Ishikawa (cell line): ENCODE results near the gene MAT2A.

Experiments
- CEBPB ChIP-seq: IDR thresholded peaks from 2 replicates; pipeline ENCODE4 v1.6.1; 2012
- CREB1 ChIP-seq: IDR thresholded peaks from 2 replicates; pipeline ENCODE4 v1.6.1; 2012; ENCODE audit warnings: low read depth
- EGR1 ChIP-seq: IDR thresholded peaks from 2 replicates; pipeline ENCODE4 v1.6.1; 2012
- EP300 ChIP-seq: IDR thresholded peaks from 2 replicates; pipeline ENCODE4 v1.6.1; 2012; ENCODE audit warnings: borderline replicate concordance
- NFIC ChIP-seq: IDR thresholded peaks from 2 replicates; pipeline ENCODE4 v1.6.1; 2012
- RAD21 ChIP-seq: IDR thresholded peaks from 2 replicates; pipeline ENCODE4 v1.6.1; 2012; ENCODE audit warnings: low read depth
- TAF1 ChIP-seq: IDR thresholded peaks from 2 replicates; pipeline ENCODE4 v1.6.1; 2012; ENCODE audit warnings: low read depth, mild to moderate bottlenecking
- TCF12 ChIP-seq: IDR thresholded peaks from 2 replicates; pipeline ENCODE4 v1.6.1; 2012; ENCODE audit warnings: low read depth
- TEAD4 ChIP-seq: IDR thresholded peaks from 2 replicates; pipeline ENCODE4 v1.6.1; 2012
- YY1 ChIP-seq: IDR thresholded peaks from 2 replicates; pipeline ENCODE4 v1.6.1; 2012; ENCODE audit warnings: low read depth
- ZBTB7A ChIP-seq: IDR thresholded peaks from 2 replicates; pipeline ENCODE4 v1.6.1; 2012; ENCODE audit warnings: low read depth
- TF ChIP-seq, protein P1 (sequence below): IDR thresholded peaks from 2 replicates; pipeline ENCODE4 v1.6.1; 2012
- TF ChIP-seq, protein P2 (sequence below): IDR thresholded peaks from 2 replicates; pipeline ENCODE4 v1.6.1; 2012; ENCODE audit warnings: low read depth, mild to moderate bottlenecking
- TF ChIP-seq, protein P3 (sequence below): IDR thresholded peaks from 2 replicates; pipeline ENCODE4 v1.6.1; 2012

DNA sequence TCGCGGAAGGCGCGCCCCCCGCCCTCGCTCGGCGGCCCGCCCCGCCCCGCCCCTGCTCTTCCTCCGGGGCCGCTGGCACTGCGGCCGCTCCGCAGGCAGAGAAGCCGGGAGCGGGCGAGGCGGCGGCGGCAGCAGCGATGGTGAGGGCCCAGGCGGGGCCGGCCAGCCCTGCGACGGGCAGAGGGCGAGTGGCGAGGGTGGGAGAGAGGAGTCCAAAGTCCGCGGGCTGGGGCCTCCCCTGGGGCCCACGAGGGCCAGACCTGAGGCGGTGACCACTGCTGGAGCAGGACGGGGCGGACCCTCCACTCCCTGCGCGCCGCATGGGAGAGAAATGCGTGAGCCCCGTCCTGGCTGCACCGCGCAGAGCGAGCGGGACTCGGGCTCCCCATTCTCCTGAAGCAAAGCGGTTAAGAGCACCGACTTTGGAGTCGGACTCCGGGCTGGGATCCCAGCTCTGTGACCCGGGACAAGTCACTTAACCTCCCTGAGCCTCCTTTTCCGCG, 45.4 kb downstream of the MAT2A start, which contains the start of gene VAMP5:
- TF ChIP-seq, protein P1, sequence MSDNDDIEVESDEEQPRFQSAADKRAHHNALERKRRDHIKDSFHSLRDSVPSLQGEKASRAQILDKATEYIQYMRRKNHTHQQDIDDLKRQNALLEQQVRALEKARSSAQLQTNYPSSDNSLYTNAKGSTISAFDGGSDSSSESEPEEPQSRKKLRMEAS: no peak
- TF ChIP-seq CEBPB (no peak), TCF12 (no peak), EP300 (no peak), CREB1 (no peak), RAD21 (no peak), TAF1 (no peak), ZBTB7A (no peak), NFIC (no peak), YY1 (no peak), TEAD4 (no peak), EGR1 (no peak)
- TF ChIP-seq, protein P2, sequence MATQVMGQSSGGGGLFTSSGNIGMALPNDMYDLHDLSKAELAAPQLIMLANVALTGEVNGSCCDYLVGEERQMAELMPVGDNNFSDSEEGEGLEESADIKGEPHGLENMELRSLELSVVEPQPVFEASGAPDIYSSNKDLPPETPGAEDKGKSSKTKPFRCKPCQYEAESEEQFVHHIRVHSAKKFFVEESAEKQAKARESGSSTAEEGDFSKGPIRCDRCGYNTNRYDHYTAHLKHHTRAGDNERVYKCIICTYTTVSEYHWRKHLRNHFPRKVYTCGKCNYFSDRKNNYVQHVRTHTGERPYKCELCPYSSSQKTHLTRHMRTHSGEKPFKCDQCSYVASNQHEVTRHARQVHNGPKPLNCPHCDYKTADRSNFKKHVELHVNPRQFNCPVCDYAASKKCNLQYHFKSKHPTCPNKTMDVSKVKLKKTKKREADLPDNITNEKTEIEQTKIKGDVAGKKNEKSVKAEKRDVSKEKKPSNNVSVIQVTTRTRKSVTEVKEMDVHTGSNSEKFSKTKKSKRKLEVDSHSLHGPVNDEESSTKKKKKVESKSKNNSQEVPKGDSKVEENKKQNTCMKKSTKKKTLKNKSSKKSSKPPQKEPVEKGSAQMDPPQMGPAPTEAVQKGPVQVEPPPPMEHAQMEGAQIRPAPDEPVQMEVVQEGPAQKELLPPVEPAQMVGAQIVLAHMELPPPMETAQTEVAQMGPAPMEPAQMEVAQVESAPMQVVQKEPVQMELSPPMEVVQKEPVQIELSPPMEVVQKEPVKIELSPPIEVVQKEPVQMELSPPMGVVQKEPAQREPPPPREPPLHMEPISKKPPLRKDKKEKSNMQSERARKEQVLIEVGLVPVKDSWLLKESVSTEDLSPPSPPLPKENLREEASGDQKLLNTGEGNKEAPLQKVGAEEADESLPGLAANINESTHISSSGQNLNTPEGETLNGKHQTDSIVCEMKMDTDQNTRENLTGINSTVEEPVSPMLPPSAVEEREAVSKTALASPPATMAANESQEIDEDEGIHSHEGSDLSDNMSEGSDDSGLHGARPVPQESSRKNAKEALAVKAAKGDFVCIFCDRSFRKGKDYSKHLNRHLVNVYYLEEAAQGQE: no peak
- TF ChIP-seq, protein P3, sequence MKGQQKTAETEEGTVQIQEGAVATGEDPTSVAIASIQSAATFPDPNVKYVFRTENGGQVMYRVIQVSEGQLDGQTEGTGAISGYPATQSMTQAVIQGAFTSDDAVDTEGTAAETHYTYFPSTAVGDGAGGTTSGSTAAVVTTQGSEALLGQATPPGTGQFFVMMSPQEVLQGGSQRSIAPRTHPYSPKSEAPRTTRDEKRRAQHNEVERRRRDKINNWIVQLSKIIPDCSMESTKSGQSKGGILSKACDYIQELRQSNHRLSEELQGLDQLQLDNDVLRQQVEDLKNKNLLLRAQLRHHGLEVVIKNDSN: no peak
